NCI-H526 (cell line): ENCODE measurements around the gene CEL.
A peak's percentile ranks its signal among the peaks of the same experiment; 100 is the strongest.

Experiments used
- DNase-seq, 2 experiments: peaks; one replicate each; lab custom pipeline; 2025; lab: John Stamatoyannopoulos, UW

The CEL gene

DNA sequence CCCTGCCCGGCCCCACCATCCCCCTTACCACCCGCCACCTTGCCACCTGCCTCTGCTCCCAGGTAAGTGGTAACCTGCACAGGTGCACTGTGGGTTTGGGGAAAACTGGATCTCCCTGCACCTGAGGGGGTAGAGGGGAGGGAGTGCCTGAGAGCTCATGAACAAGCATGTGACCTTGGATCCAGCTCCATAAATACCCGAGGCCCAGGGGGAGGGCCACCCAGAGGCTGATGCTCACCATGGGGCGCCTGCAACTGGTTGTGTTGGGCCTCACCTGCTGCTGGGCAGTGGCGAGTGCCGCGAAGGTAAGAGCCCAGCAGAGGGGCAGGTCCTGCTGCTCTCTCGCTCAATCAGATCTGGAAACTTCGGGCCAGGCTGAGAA lies at the start of gene CEL:
CEL (plus strand) TSS at position 218 of the 382 bp plus-strand sequence; CDS start at position 240, 22 bp downstream.
- DNase-seq: peak in 1 of 2 experiments; percentile 19

DNA sequence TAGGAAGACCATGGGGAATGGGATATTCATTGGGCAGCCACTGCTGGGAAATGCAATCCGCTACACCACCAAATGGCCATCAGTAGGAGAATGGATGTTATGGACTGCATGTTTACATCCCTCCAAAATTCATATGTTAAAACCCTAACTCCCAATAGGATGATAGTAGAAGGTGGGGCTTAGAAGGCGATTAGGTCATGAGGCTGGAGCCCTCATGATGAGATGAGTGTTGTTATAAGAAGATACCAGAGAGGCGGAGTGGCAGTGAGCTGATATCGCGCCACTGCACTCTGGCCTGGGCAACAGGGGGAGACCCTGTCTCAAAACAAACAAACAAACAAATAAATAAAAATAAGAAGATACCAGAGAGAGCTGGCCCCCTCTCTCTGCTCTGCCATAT lies 47.1 kb upstream of the CEL start:
- no peak for DNase-seq

DNA sequence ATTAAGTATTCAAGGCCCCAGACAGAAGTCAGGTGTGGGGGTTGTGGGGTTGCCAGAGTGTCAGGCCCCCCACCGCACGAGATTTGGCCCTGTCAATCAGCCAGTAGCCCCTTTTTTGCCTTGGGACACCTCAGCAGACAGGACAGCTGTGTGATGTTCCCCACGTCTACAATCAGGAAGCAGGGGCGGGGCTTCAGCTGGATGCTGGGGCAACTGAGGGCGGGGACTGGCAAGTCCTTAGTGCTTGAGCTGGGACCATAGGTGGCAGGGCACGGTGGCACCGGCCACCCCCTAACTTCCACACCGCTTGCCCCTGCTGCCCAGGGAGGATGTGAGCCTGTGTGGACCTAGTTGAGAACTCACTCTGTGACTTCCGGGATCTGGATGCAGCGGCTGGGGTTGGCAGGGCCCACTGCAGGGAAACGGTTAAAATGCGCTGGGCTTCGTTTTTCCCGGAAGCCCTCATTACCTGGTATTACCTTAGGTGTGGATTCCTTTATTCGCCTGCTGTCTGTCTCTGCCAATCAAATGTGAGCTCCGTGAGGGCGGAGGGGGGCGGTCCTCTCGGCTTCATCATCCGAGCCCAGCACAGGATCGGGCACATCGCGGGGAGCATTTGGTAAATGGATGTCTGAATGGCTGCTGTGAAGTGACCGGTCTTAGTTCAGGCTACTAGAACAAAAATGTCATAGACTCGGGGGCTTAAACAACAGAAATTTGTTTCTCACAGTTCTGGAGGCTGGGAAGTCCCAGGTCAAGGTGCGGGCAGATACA lies 38.5 kb upstream of the CEL start:
- peak in 1 of 2 experiments; percentile 19 for DNase-seq

DNA sequence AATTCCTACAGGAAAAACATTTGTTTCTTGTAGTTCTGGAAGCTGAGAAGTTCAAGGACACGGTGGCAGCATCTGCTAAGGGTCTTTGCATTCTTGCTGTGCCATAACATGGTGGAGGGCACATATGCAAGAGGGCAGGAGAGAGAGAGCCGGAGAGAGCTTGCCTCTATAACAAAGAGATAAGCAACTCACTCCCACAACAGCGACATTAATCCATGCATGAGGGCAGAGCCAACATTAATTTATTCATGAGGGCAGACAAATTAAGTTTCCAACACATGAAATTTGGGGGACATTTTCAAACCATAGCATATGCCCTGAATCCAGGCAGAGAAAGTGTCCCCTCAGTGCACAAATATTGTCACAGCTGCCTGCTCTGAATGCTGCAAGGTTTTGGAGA lies 35.4 kb upstream of the CEL start:
- DNase-seq: no peak

- no peak for DNase-seq
Observed at GRCh38 chr9:133027134-133027533, 34.6 kb upstream of the CEL start.

- no peak for DNase-seq
Observed at GRCh38 chr9:133028221-133028620, 33.6 kb upstream of the CEL start.

DNA sequence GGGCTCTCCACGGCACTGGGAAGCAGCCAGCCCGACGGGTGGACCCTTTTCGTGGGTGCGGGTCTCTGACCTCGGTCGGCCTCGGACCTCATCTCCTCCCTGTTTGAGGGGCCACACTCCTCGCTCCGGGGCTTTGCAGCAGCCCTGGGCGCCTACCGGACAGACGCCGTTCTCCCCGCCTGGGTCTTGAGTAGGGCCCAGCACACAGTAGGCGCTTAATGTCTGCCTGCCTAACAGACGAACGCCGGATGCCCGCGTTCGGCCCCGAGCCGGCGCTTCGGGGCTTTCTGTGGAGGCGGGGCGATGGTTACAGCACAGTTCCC lies 31.8 kb upstream of the CEL start:
- DNase-seq: no peak

GRCh38 chr9:133030317-133031129 lies 31.3 kb upstream of the CEL start, which contains the start of gene GTF3C5:
GTF3C5 (plus strand) TSS chr9:133030997; CDS start chr9:133031012, 15 bp downstream.
- DNase-seq: peak; percentile 96 to 97

DNA sequence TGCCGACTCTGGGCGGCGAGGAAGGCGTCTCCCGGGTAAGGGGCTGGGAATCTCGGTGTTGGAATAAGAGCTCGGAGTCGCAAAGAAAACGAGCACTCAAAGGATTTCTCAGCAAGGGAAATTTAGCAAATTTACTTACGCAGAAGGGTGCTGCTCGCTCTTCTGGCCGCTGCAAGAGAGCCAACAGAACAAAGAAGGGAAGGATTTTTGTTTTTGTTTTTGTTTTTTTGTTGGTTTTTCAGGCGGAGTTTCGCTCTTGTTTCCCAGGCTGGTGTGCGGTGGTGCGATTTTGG lies 30.7 kb upstream of the CEL start:
- no peak for DNase-seq

DNA sequence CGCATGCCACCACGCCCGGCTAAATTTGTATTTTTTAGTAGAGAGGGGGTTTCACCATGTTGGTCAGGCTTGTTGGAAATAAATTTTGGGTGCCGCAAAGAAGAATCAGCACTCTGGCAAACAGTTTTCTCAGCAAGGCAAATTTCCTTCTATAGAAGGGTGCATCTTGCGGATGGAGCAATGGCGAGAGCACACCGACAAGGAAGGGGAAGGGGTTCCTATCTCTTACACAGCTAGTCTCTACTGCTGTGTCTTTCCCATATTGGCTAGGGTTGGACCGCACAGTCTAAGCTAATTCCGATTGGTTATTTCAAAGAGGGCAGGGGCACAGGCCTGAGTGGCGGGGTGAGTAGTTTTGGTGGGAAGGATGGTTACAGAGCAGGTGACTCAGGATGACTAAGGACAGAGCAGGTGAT lies 30.3 kb upstream of the CEL start:
- DNase-seq: peak in 1 of 2 experiments; percentile 4

DNA sequence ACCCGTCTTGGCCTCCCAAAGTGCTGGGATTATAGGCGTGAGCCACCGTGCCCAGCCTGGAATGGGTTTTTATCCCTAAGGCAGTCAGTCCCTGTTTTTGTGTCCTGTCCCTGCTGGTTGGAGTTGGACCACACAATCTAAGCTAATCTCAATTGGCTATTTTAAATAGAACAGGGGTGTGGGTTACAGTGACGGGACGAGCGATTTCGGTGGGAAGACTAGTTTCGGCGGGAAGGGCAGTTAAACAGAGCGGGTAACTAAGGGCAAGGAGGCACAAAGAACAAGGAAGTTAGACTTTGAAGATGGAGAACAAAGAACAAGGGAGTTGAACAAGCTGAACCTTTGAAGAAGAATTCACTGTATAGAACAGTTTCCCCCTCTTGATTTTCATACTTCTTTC lies 29.6 kb upstream of the CEL start:
- peak in 1 of 2 experiments; percentile 21 for DNase-seq

GRCh38 chr9:133035669-133036068 lies 26.1 kb upstream of the CEL start:
- no peak for DNase-seq

DNA sequence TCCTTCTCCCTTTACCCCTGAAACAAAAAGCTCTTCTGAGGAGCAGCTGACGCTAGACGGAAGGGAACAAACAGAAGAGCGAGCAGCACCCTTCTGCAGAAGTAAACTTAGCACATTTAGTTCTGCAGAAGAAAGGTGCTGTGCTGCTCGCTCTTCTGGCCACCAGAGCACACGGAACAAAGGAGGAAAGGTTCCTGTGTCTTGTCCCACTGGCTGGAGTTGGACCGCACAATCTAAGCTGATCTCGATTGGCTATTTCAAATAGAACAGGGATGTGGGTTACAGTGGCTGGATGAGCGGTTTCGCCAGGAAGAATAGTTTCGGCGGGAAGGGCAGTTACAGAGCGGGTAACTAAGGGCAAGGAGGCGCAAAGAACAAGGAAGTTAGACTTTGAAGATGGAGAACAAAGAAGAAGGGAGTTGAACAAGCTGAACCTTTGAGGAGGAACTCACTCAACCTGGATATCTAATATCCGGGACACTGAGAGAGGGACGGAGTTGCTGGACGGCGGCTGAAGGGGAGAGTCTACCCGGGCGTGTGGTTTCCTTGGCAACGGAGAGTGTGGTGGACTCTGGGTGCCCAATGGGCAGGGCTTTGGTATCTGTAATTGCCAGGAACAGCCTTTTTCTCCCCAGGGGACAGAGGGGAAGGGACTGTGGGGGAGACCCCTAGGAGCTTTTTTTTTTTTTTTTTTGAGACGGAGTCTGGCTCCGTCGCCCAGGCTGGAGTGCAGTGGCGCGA lies 23.8 kb upstream of the CEL start:
- no peak for DNase-seq

DNA sequence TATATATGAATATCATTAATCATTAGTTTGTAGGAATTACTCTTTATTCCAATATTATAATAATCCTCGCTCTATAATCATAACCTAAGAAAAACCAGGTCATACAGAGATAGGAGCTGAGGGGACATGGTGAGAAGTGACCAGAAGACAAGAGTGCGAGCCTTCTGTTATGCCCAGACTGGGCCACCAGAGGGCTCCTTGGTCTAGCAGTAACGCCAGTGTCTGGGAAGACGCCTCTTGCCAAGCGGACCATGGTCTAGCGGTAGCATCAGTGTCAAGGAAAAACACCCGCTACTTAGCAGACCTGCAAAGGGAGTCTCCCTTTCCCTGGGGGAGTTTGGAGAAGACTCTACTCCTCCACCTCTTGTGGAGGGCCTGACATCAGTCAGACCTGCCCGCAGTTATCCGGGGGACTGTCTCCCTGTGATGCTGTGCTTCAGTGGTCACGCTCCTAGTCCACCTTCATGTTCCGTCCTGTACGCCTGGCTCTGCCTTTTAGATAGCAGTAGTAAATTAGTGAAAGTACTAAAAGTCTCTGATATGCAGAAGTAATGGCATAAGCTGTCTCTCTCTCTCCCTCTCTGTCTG lies 20.8 kb upstream of the CEL start:
- DNase-seq: peak in 1 of 2 experiments; percentile 40

GRCh38 chr9:133041958-133042357 lies 19.8 kb upstream of the CEL start:
- DNase-seq: no peak

- no peak for DNase-seq
Observed at GRCh38 chr9:133042676-133043075, 19.1 kb upstream of the CEL start.

GRCh38 chr9:133043449-133044035 lies 18.2 kb upstream of the CEL start:
- DNase-seq: no peak

DNA sequence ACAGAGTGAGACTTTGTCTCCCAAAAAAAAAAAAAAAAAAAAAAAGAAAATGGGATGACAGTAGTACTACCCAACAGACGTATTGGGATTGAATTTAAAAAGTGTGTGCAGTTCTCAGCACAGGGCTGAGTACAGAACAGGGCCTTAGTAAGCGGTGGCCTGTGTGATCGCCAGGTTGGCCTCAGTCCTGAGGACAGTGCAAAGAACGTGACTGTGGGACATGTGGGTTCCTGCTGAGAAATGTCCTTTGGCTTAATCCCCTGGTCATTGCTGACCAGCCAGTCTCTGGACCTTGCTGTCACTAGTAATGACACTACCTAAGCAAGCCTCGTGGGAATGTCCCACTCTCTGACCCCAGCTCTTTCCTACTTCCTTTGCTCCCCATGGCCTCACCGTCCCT lies 17.7 kb upstream of the CEL start:
- no peak for DNase-seq

DNA sequence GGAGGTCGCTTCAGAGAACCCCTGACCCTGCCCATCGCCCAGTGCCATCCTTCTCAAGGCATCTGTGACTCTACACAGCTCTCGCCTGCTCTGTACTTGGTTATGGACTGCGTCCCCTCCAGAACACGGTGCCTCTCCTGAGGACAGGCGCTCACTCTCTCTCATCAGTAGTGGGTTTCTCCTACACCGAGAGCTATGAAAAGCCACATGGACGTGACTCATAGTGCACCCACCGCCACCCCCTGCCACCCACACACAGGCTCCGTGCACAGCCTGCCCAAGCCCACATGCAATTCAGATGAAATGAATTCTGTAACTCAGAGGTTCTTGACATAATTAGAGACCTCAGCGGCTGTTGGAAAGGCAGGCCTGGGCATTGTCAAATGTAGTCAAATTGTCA lies 17.1 kb upstream of the CEL start:
- no peak for DNase-seq

- DNase-seq: no peak
Observed at GRCh38 chr9:133045132-133045531, 16.6 kb upstream of the CEL start.

DNA sequence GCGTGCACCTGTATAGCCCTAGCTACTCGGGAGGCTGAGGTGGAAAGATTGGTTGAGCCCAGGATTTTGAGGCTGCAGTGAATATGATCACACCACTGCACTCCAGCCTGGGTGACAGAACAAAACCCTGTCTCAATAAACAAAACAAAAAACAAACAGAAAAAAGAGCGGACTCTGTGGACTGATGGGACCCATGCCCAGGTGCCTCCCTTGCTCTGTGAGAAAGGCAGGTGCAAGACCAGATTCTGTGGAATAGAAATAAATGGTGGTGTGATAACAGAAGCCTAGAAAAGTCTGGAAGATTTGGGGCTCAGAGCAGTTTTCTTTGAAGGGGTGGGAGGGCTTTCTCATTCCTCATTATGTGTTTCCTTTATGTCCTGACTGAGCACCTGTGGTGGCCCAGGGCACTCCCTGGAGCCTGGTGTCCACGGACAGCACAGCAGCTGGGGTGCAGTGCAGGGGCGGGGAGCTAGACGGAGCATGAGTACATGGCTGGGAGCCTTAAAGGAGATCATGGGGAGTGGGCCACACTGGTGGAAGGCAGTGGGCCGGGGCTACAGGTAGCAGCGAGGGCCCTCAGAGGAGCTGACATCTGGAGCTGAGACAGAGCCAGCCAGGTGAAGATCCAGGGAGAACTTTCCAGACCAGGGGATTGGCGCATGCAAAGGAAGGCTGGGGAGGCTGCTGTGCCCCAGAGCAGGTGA lies 15.4 kb upstream of the CEL start:
- no peak for DNase-seq
